Right lobe of liver (tissue), 4 donors: ENCODE results near the gene SPSB3.

Experiments used
- CTCF ChIP-seq, 4 donors: fragments of 200-600 bp in 3 of 4; fragments of 450-650 bp in 1 of 4; IDR thresholded peaks; one replicate each; pipeline versions ENCODE4 v1.5.1 to v1.8.0; 2016 to 2022; ENCODE audit warnings: antibody characterized with exemption in 4 of 4, mild to moderate bottlenecking in 2 of 4
- POLR2A ChIP-seq: fragments of 450-650 bp; IDR thresholded peaks from one replicate; pipeline ENCODE4 v1.6.1; 2017; ENCODE audit warnings: antibody characterized with exemption, mild to moderate bottlenecking
- donor health status: DM: no; HTN: no; CAD: no.
- donor health status: DM: no; HTN: no; CAD: no.
- donor health status: DM: no; HTN: yes; CAD: no.

GRCh38 chr16:1744338-1744840 is 38.0 kb downstream of the SPSB3 start:
- TF ChIP-seq CTCF (IDR thresholded peaks at IDR 0.05), result no peak
- TF ChIP-seq POLR2A, result no peak
